Caco-2 (cell line): ENCODE data around the gene CACNA2D4. TPM values are rescaled to one million over a fixed set of nuclear protein-coding genes. Genes with fewer than 3 reads are reported as not detected.

Experiments
- BruUV-seq: library from RNA; stranded (reverse); fragments of 400-500 nt; replicated peaks from 2 replicates; lab custom pipeline; 2021; lab: Mats Ljungman, UMichigan
- CTCF ChIA-PET: fragments of 300-600 bp; sonication (Branson Sonifier 250); formaldehyde crosslinking; loops from one replicate; lab custom pipeline; 2022; ENCODE audit warnings: antibody characterized with exemption; lab: Charles Lee
- POLR2A ChIA-PET: fragments of 300-600 bp; sonication (Branson Sonifier 250); formaldehyde crosslinking; loops from one replicate; lab custom pipeline; 2022; ENCODE audit warnings: antibody characterized with exemption; lab: Charles Lee
- DNase-seq, 2 experiments: peaks; one replicate each; pipeline versions ENCODE4 v3.0.0 to v3.0.0-alpha.2; 2020 to 2022
- H3K27me3 ChIP-seq: replicated peaks from 2 replicates; pipeline ENCODE4 v1.6.0; 2011; ENCODE audit warnings: low read length; ENCODE audit not compliant: control insufficient read depth, insufficient read depth
- H3K36me3 ChIP-seq: 2 replicates; pipeline ENCODE4 v1.5.1; 2011; ENCODE audit warnings: low read length; ENCODE audit not compliant: control insufficient read depth, insufficient read depth
- H3K4me1 ChIP-seq: fragments of 250-450 bp; sonication (Bioruptor Pico); 2 replicates; pipeline ENCODE4 v1.5.1; 2020; ENCODE audit warnings: mild to moderate bottlenecking
- H3K4me3 ChIP-seq: 2 replicates; pipeline ENCODE4 v1.5.1; 2011; ENCODE audit warnings: low read depth, mild to moderate bottlenecking, control low read depth, low read length
- H3K9me3 ChIP-seq: fragments of 250-450 bp; sonication (Bioruptor Pico); 2 replicates; pipeline ENCODE4 v1.5.1; 2020; ENCODE audit warnings: mild to moderate bottlenecking, moderate library complexity
- H3K27ac Mint-ChIP-seq: one replicate; pipeline ENCODE4 v1.8.0; 2022; ENCODE audit warnings: mixed read lengths; ENCODE audit not compliant: unreplicated experiment
- H3K27me3 Mint-ChIP-seq: one replicate; pipeline ENCODE4 v1.8.0; 2022; ENCODE audit warnings: mixed read lengths; ENCODE audit not compliant: insufficient read depth, unreplicated experiment
- H3K36me3 Mint-ChIP-seq: one replicate; pipeline ENCODE4 v1.8.0; 2022; ENCODE audit warnings: mild to moderate bottlenecking, mixed read lengths; ENCODE audit not compliant: insufficient read depth, unreplicated experiment
- H3K4me1 Mint-ChIP-seq: one replicate; pipeline ENCODE4 v1.8.0; 2022; ENCODE audit warnings: low read depth, mixed read lengths; ENCODE audit not compliant: unreplicated experiment
- H3K4me3 Mint-ChIP-seq: one replicate; pipeline ENCODE4 v1.8.0; 2022; ENCODE audit warnings: mild to moderate bottlenecking, moderate library complexity, mixed read lengths; ENCODE audit not compliant: unreplicated experiment
- H3K9me3 Mint-ChIP-seq: one replicate; pipeline ENCODE4 v1.8.0; 2022; ENCODE audit warnings: mixed read lengths; ENCODE audit not compliant: unreplicated experiment
- intact Hi-C: fragments of 100-400 bp; cut with micrococcal nuclease; formaldehyde crosslinking; loops from one replicate; pipeline ENCODE4 v1.10.0; 2022; ENCODE audit not compliant: unreplicated experiment
- total RNA-seq: library from RNA; stranded (reverse); gene quantifications from 2 replicates; pipeline ENCODE4 v1.2.3, GENCODE V29; 2022
- TF ChIP-seq, protein P1 (sequence below), 2 experiments: fragments of 200-600 bp in 1 of 2; IDR thresholded peaks; 1 replicate in 1 of 2; 2 replicates in 1 of 2; pipeline versions ENCODE4 v1.5.1 to v1.8.0; 2011 to 2022; ENCODE audit warnings: antibody characterized with exemption in 1 of 2, control low read depth in 1 of 2, inconsistent platforms in 1 of 2, low read depth in 1 of 2, low read length in 1 of 2, mild to moderate bottlenecking in 1 of 2, moderate library complexity in 1 of 2; ENCODE audit not compliant: insufficient read depth in 1 of 2, severe bottlenecking in 1 of 2, unreplicated experiment in 1 of 2

Gene CACNA2D4
- total RNA-seq, 1 experiment from 2014 or later = 2.2 TPM

DNA sequence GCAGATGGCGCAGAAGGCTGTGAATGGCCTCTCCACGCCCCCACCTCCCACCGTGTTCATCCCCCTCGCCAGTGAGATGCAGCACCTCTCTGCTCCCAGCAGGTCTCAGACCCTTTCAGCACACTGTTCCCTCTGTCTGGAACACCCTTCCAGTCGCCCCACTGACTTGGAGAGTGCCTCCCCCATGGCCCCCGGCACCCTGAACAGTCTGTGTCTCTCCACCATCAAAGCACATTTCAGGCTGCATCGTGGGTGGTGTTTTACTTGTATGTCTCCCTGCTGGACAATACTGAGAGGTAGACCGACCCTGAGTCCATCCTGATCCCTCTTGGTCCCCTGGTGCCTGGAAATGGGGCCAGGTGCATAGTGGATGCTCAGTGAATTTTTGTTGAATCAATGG lies 34.9 kb downstream of the CACNA2D4 start:
- no peak overlapping the region for H3K27ac Mint-ChIP-seq
- TF ChIP-seq, protein P1, sequence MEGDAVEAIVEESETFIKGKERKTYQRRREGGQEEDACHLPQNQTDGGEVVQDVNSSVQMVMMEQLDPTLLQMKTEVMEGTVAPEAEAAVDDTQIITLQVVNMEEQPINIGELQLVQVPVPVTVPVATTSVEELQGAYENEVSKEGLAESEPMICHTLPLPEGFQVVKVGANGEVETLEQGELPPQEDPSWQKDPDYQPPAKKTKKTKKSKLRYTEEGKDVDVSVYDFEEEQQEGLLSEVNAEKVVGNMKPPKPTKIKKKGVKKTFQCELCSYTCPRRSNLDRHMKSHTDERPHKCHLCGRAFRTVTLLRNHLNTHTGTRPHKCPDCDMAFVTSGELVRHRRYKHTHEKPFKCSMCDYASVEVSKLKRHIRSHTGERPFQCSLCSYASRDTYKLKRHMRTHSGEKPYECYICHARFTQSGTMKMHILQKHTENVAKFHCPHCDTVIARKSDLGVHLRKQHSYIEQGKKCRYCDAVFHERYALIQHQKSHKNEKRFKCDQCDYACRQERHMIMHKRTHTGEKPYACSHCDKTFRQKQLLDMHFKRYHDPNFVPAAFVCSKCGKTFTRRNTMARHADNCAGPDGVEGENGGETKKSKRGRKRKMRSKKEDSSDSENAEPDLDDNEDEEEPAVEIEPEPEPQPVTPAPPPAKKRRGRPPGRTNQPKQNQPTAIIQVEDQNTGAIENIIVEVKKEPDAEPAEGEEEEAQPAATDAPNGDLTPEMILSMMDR (IDR thresholded peaks at IDR 0.05; ENCODE audit: insufficient read depth in 1 of 2, low read depth in 1 of 2, low read length in 1 of 2, severe bottlenecking in 1 of 2, unreplicated experiment in 1 of 2) = no peak
- no TSS peak for BruUV-seq
- POLR2A ChIA-PET = no interaction called here
- Histone ChIP-seq H3K27me3 (no peaks in the 10 kb centered on the region), H3K4me3 (no peak overlapping the region), H3K36me3 (no peaks in the 10 kb centered on the region), H3K9me3 (no peaks in the 10 kb centered on the region), H3K4me1 (peaks cover 6% of the 10 kb centered on the region; the same call in 1 of the 2 replicates)
- H3K4me1 Mint-ChIP-seq = no peaks in the 10 kb centered on the region
- CTCF ChIA-PET = no interaction called here
- peaks cover 3% of the 10 kb centered on the region for H3K27me3 Mint-ChIP-seq
- no peak overlapping the region for H3K4me3 Mint-ChIP-seq
- peak in 1 of 2 experiments; percentile 28 for DNase-seq
- intact Hi-C loops = no loop called here
- H3K9me3 Mint-ChIP-seq = peaks cover 3% of the 10 kb centered on the region
- H3K36me3 Mint-ChIP-seq = no peaks in the 10 kb centered on the region

DNA sequence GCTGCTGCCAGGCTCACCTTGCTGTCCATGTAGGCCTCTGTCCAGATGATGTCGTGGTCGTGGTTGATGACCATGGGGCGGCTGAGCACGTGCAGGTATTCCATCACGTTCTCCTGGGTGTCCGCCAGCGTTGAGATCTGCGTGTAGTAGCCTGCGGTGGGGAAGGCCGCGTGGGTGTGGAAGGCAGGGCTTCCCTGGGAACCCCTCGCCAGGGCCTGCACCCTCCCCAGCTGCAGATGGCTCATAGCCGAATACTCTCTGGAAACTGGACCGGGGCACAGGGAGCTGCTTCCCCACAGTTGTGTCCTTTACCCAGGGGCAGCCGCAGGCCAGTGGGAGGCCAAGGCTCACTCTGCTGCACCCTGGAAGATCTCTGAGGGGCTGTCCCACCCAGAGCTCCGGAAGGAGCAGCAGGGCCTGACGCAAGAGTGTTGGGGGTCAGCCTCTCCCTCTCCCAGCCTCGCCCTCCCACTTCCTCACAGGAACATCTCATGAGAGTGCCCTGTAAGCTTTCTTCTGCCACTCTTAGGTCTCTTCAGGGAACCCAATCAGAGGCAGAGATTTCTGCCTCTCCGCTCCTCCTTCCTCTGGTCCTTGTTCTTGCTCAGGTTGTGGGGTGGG lies 35.5 kb downstream of the CACNA2D4 start:
- no peaks in the 10 kb centered on the region for H3K9me3 ChIP-seq
- Mint-ChIP-seq H3K27me3 (no peaks in the 10 kb centered on the region), H3K4me3 (no peak overlapping the region), H3K9me3 (no peaks in the 10 kb centered on the region), H3K4me1 (no peaks in the 10 kb centered on the region), H3K36me3 (no peaks in the 10 kb centered on the region), H3K27ac (no peak overlapping the region)
- H3K36me3 ChIP-seq = no peaks in the 10 kb centered on the region
- POLR2A ChIA-PET = no interaction called here
- CTCF ChIA-PET = no interaction called here
- BruUV-seq = no TSS peak
- peak in 1 of 2 experiments; percentile 26 for DNase-seq
- TF ChIP-seq, protein P1 (IDR thresholded peaks at IDR 0.05; ENCODE audit: insufficient read depth in 1 of 2, low read depth in 1 of 2, low read length in 1 of 2, severe bottlenecking in 1 of 2, unreplicated experiment in 1 of 2) = no peak
- H3K4me3 ChIP-seq = no peak overlapping the region
- intact Hi-C loops = no loop called here
- H3K27me3 ChIP-seq = no peaks in the 10 kb centered on the region
- H3K4me1 ChIP-seq = peaks cover 6% of the 10 kb centered on the region; the same call in 1 of the 2 replicates

DNA sequence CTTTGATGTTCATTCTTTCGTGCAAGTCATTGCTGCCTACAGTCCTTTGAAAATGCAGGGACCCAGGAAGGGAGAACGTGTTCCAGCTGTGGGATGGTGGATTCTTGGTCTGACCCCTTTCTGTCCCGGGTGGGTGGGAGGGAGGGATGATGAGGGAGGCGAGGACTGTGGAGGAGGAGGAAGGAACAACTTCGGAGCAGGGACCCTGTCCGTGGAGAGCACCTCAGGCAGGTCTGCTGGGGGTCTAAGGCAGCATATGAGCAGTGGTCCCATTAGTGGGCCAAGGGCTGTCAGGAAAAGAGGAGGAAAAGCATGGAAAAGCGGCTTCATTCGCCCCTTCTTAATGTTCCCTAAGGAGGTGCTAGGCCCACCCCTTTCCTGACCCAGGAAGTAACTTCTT lies 36.0 kb downstream of the CACNA2D4 start:
- H3K4me1 Mint-ChIP-seq = no peaks in the 10 kb centered on the region
- no peaks in the 10 kb centered on the region for H3K27me3 ChIP-seq
- no peaks in the 10 kb centered on the region for H3K27me3 Mint-ChIP-seq
- DNase-seq = no peak
- ChIA-PET POLR2A (no interaction called here), CTCF (no interaction called here)
- H3K9me3 Mint-ChIP-seq = no peaks in the 10 kb centered on the region
- no TSS peak for BruUV-seq
- H3K36me3 ChIP-seq = no peaks in the 10 kb centered on the region
- TF ChIP-seq, protein P1 (IDR thresholded peaks at IDR 0.05; ENCODE audit: insufficient read depth in 1 of 2, low read depth in 1 of 2, low read length in 1 of 2, severe bottlenecking in 1 of 2, unreplicated experiment in 1 of 2) = no peak
- no peak overlapping the region for H3K4me3 ChIP-seq
- H3K36me3 Mint-ChIP-seq = no peaks in the 10 kb centered on the region
- peaks cover 6% of the 10 kb centered on the region; the same call in 1 of the 2 replicates for H3K4me1 ChIP-seq
- no peak overlapping the region for H3K27ac Mint-ChIP-seq
- intact Hi-C loops = no loop called here
- no peaks in the 10 kb centered on the region for H3K9me3 ChIP-seq
- no peak overlapping the region for H3K4me3 Mint-ChIP-seq
